Endothelial cell (in vitro differentiated cells): ENCODE data around the gene ATG9A. TPM values are rescaled to one million over a fixed set of nuclear protein-coding genes. Genes with fewer than 3 reads are reported as not detected.
A peak's percentile ranks its signal among the peaks of the same experiment; 100 is the strongest.

ENCODE experiments used
- DNase-seq: peaks from one replicate; pipeline ENCODE4 v3.0.0; 2021; ENCODE audit warnings: low spot score
- H3K27ac Mint-ChIP-seq: one replicate; pipeline ENCODE4 v1.8.0; 2021; ENCODE audit warnings: mixed read lengths, inconsistent platforms; ENCODE audit not compliant: unreplicated experiment
- H3K27me3 Mint-ChIP-seq: one replicate; pipeline ENCODE4 v1.8.0; 2021; ENCODE audit warnings: mild to moderate bottlenecking, moderate library complexity, mixed read lengths, inconsistent platforms; ENCODE audit not compliant: unreplicated experiment
- H3K36me3 Mint-ChIP-seq: one replicate; pipeline ENCODE4 v1.8.0; 2021; ENCODE audit warnings: mild to moderate bottlenecking, low read depth, mixed read lengths, inconsistent platforms; ENCODE audit not compliant: unreplicated experiment
- H3K4me1 Mint-ChIP-seq: one replicate; pipeline ENCODE4 v1.8.0; 2021; ENCODE audit warnings: mild to moderate bottlenecking, mixed read lengths, inconsistent platforms; ENCODE audit not compliant: unreplicated experiment
- H3K4me3 Mint-ChIP-seq: one replicate; pipeline ENCODE4 v1.8.0; 2021; ENCODE audit warnings: mild to moderate bottlenecking, mixed read lengths, inconsistent platforms; ENCODE audit not compliant: unreplicated experiment
- H3K9me3 Mint-ChIP-seq: one replicate; pipeline ENCODE4 v1.8.0; 2021; ENCODE audit warnings: mixed read lengths, inconsistent platforms; ENCODE audit not compliant: unreplicated experiment
- CTCF ChIP-seq: fragments of 200-600 bp; sonication (generic); IDR thresholded peaks from one replicate; pipeline ENCODE4 v1.5.0; 2021; ENCODE audit warnings: antibody characterized with exemption; ENCODE audit not compliant: unreplicated experiment
- total RNA-seq: library from RNA; stranded (reverse); fragmentation: NEBNext Ultra II Directional; extraction: Animal tissue kit (Norgen Biotek cat#: 25700); gene quantifications from one replicate; pipeline ENCODE4 v1.2.1, GENCODE V29; 2021; ENCODE audit not compliant: unreplicated experiment

Gene ATG9A
- total RNA-seq, 1 donor from 2014 or later, result 48.5 TPM

GRCh38 chr2:219247678-219248642 is 18.5 kb upstream of the ATG9A start:
- H3K27ac Mint-ChIP-seq, result no peak overlapping the region
- peaks cover 14% of the 10 kb centered on the region for H3K36me3 Mint-ChIP-seq
- H3K4me1 Mint-ChIP-seq, result peaks cover 31% of the 10 kb centered on the region
- DNase-seq, result no peak
- no peak overlapping the region for H3K4me3 Mint-ChIP-seq
- no peaks in the 10 kb centered on the region for H3K9me3 Mint-ChIP-seq
- no peak for TF ChIP-seq CTCF
- peaks cover 22% of the 10 kb centered on the region for H3K27me3 Mint-ChIP-seq

GRCh38 chr2:219246559-219246958 is 17.1 kb upstream of the ATG9A start:
- Mint-ChIP-seq H3K9me3 (no peaks in the 10 kb centered on the region), H3K27me3 (peaks cover 14% of the 10 kb centered on the region), H3K4me3 (peak overlapping the region; percentile 67), H3K4me1 (peaks cover 28% of the 10 kb centered on the region), H3K27ac (no peak overlapping the region), H3K36me3 (peaks cover 14% of the 10 kb centered on the region)
- no peak for TF ChIP-seq CTCF
- no peak for DNase-seq

GRCh38 chr2:219245899-219246230 is 16.4 kb upstream of the ATG9A start:
- Mint-ChIP-seq H3K27ac (peak overlapping the region; percentile 98), H3K9me3 (no peaks in the 10 kb centered on the region), H3K36me3 (peaks cover 9% of the 10 kb centered on the region), H3K4me3 (peak overlapping the region; percentile 96), H3K27me3 (peaks cover 14% of the 10 kb centered on the region), H3K4me1 (peaks cover 26% of the 10 kb centered on the region)
- TF ChIP-seq CTCF, result no peak
- DNase-seq, result no peak

- Mint-ChIP-seq H3K27ac (peak within 1 kb of the TSS; percentile 98), H3K9me3 (no peaks in the 10 kb centered on the region), H3K4me1 (peaks cover 26% of the 10 kb centered on the region), H3K4me3 (peak within 1 kb of the TSS; percentile 96), H3K36me3 (peaks cover 6% of the 10 kb centered on the region), H3K27me3 (peaks cover 14% of the 10 kb centered on the region)
- TF ChIP-seq CTCF, result no peak
- DNase-seq, result peak; percentile 95
Measured at GRCh38 chr2:219245148-219245898, 15.9 kb upstream of the ATG9A start, which contains the start of the genes GLB1L and STK16. Gene GLB1L (minus strand): TSS chr2:219245444. CDS start chr2:219243573, 1,871 bp downstream. Gene STK16 (plus strand): TSS chr2:219245479. CDS start chr2:219246000, 521 bp downstream.

- no peak for TF ChIP-seq CTCF
- DNase-seq, result no peak
- Mint-ChIP-seq H3K4me1 (peaks cover 26% of the 10 kb centered on the region), H3K27me3 (peaks cover 14% of the 10 kb centered on the region), H3K4me3 (peak overlapping the region; percentile 96), H3K9me3 (no peaks in the 10 kb centered on the region), H3K36me3 (peaks cover 6% of the 10 kb centered on the region), H3K27ac (peak overlapping the region; percentile 98)
Measured at GRCh38 chr2:219244789-219245147, 15.3 kb upstream of the ATG9A start.
